Measurements from ENCODE around the gene KIRREL3. TPM values are rescaled to one million over a fixed set of nuclear protein-coding genes. Genes with fewer than 3 reads are reported as not detected.

The KIRREL3 gene
- total and polyA plus RNA-seq, 9 of the 15 experiments (the other 6 are each of a cell fraction or from before 2014, with no cell fraction given): 0.04 to 0.10 TPM; not detected in 7

- TF ChIP-seq PRDM10 (IDR thresholded peaks at IDR 0.05; ENCODE audit: partially characterized antibody): no peak
- no peak for TF ChIP-seq STAT5A (IDR thresholded peaks at IDR 0.05; ENCODE audit: borderline replicate concordance, low read length)
- no peak for TF ChIP-seq KLF1 (tag; IDR thresholded peaks at IDR 0.05)
- no peak for TF ChIP-seq SAP30 (IDR thresholded peaks at IDR 0.05; ENCODE audit: borderline replicate concordance, insufficient read depth, low read depth, low read length, poor library complexity, severe bottlenecking)
- TF ChIP-seq HNRNPL (IDR thresholded peaks at IDR 0.05; ENCODE audit: low read depth, low read length): no peak
- TF ChIP-seq ILK (tag; IDR thresholded peaks at IDR 0.05; ENCODE audit: borderline replicate concordance, low read depth): no peak
- TF ChIP-seq NCOA6 (IDR thresholded peaks at IDR 0.05): no peak
- TF ChIP-seq NCOA2 (IDR thresholded peaks at IDR 0.05; ENCODE audit: partially characterized antibody in 2 of 2): no peak
- TF ChIP-seq ZFP30 (CRISPR knock-in tag; IDR thresholded peaks at IDR 0.05; ENCODE audit: borderline replicate concordance): no peak
- no peak for TF ChIP-seq PATZ1 (CRISPR knock-in tag; IDR thresholded peaks at IDR 0.05; ENCODE audit: borderline replicate concordance)
- no peak for TF ChIP-seq PCBP1 (IDR thresholded peaks at IDR 0.05; ENCODE audit: low read depth, low read length, poor library complexity, severe bottlenecking)
These were observed 453.4 kb downstream of the KIRREL3 start (continued) for GRCh38 chr11:126547161-126547560.

Measured in K562 (cell line).